AG09309 (cell line): Measurements from ENCODE around the gene OGDHL.

Experiments used
- DNase-seq: peaks from one replicate; pipeline ENCODE4 v3.0.0-alpha.2; 2010; ENCODE audit warnings: low read depth
- H3K4me3 ChIP-seq: 2 replicates; pipeline ENCODE4 v1.5.1; 2011; ENCODE audit warnings: mild to moderate bottlenecking, low read depth, low read length, moderate library complexity; ENCODE audit not compliant: control insufficient read depth
- CTCF ChIP-seq: IDR thresholded peaks from 2 replicates; pipeline ENCODE4 v1.5.1; 2011; ENCODE audit warnings: mild to moderate bottlenecking, low read depth, low read length, inconsistent platforms; ENCODE audit not compliant: insufficient read depth, control insufficient read depth; ENCODE audit errors: missing control alignments

The OGDHL gene

GRCh38 chr10:49709934-49710333 lies 52.2 kb downstream of the OGDHL start:
- DNase-seq = no peak

GRCh38 chr10:49707585-49707984 lies 54.5 kb downstream of the OGDHL start:
- TF ChIP-seq CTCF = no peak
- DNase-seq = no peak
- no peak overlapping the region for H3K4me3 ChIP-seq

More at GRCh38 chr10:49709934-49710333, 52.2 kb downstream of the OGDHL start:
- TF ChIP-seq CTCF = no peak
- H3K4me3 ChIP-seq = no peak overlapping the region

GRCh38 chr10:49700997-49701396 lies 61.1 kb downstream of the OGDHL start:
- no peak overlapping the region for H3K4me3 ChIP-seq
- no peak for TF ChIP-seq CTCF
- DNase-seq = no peak

DNA sequence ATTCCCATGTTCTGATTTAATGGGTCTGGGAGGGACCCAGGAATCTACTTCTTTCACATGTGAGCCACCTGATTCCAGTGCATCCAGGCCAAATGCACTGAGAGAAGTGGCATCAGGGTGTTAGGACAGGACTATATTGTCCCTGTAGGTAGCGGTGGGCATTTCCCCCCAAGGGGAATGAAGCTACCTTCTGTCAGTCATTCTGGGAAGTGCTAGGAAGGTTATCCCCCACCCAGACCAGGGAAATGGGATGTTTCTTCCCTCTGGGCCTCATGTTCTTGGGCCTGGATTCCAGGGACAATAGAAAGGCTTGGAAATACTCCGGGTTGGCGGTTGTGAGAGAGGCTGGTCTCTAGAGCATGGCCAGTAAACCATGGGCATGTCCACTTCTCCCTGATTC lies 61.9 kb downstream of the OGDHL start:
- H3K4me3 ChIP-seq = no peak overlapping the region
- no peak for TF ChIP-seq CTCF
- DNase-seq = no peak

DNA sequence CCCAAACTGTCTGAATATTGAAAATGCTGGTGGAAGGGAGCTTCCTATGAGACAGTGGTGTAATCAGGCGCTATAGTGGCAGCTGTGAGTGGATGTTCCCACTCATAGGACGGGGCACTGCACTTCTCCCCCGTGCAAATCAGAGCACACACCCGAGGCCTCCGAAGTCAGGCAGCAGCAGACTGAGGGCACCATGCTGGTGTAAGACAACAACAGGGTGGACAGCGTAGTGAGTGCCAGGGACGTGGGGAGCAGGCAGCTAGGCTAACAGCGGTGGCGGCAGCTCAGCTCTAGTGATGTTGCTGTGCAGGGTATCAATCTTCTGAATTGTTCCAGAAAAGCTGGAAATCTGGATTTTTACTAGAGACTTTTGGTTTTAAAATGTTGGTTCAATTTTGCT lies 63.4 kb downstream of the OGDHL start:
- no peak for DNase-seq
- TF ChIP-seq CTCF = no peak
- no peak overlapping the region for H3K4me3 ChIP-seq

DNA sequence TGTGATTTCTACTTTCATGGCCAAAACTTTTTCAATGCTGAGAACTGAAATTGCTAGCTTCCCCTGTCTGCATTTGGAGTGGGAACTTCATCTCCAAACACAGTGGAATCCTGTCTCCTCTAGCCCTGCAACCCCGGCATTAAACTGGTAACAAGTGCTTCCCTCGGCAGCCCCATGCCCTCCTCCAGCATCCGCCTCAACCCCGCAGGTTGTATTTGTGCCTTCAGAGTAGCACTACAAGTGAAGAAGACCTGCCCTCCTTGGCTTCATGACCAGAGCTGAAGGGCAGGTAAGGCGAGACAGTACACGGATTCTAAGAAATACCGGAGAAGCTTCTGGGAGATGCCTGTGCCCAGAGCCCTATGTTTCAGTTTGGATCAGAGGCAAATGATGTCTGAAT lies 65.8 kb downstream of the OGDHL start:
- no peak overlapping the region for H3K4me3 ChIP-seq
- TF ChIP-seq CTCF = no peak
- no peak for DNase-seq

DNA sequence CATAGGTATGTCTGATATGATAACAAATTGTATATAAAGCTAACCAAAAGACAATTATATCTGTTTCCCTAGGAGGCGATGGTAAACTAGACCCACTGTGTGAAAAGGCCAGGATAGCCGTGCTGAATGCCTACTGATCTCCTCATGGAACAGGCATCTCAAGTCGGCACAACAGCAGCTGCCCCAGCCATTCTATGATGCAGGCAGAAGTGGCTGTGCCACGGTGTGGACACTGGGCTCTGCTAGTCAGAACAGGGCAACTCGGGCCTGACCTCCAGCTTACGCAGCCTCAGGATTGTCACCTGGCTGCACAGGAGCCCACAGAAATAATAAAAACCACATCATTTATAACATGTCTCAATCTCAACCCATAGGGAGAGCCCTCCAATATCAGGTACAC lies 67.7 kb downstream of the OGDHL start:
- H3K4me3 ChIP-seq = no peak overlapping the region
- TF ChIP-seq CTCF = no peak
- no peak for DNase-seq
